GM23248 (cell line): Measurements from ENCODE around the gene ZBTB18.

Experiments
- EZH2 ChIP-seq: fragments of 200-600 bp; sonication (generic); IDR thresholded peaks from 2 replicates; pipeline ENCODE4 v1.6.1; 2018; ENCODE audit warnings: antibody characterized with exemption, mild to moderate bottlenecking; ENCODE audit not compliant: insufficient read depth, poor library complexity, severe bottlenecking
- EZH2phosphoT487 ChIP-seq: fragments of 200-600 bp; sonication (generic); IDR thresholded peaks from 2 replicates; pipeline ENCODE4 v1.6.1; 2018; ENCODE audit warnings: antibody characterized with exemption, moderate library complexity, mild to moderate bottlenecking, low read depth; ENCODE audit not compliant: insufficient read depth

DNA sequence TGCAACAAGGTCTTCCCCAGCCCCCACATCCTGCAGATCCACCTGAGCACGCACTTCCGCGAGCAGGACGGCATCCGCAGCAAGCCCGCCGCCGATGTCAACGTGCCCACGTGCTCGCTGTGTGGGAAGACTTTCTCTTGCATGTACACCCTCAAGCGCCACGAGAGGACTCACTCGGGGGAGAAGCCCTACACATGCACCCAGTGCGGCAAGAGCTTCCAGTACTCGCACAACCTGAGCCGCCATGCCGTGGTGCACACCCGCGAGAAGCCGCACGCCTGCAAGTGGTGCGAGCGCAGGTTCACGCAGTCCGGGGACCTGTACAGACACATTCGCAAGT, 3.8 kb downstream of the ZBTB18 start:
- TF ChIP-seq EZH2 = no peak
- no peak for TF ChIP-seq EZH2phosphoT487
